ENCODE results near the gene TNKS1BP1.
"Not testable (repeated sequence)": the region's sequence is repeated elsewhere in the genome, so short reads cannot be mapped to it uniquely, and the experiment has no call there.

TNKS1BP1 gene

GRCh38 chr11:57324886-57325734, at the start of gene TNKS1BP1:
TSS of gene TNKS1BP1 (minus strand) at chr11:57324952. CDS start at chr11:57321885, 3,067 bp downstream.
- DNase-seq (ENCODE audit: low read depth), result peak; percentile 96

- no peak for DNase-seq (ENCODE audit: low read depth)
These were observed 48.4 kb upstream of the TNKS1BP1 start for GRCh38 chr11:57373146-57373545.

- DNase-seq (ENCODE audit: low read depth), result no peak
These were observed 46.2 kb upstream of the TNKS1BP1 start for GRCh38 chr11:57370941-57371340.

GRCh38 chr11:57370251-57370650, 45.5 kb upstream of the TNKS1BP1 start:
- no peak for DNase-seq (ENCODE audit: low read depth)

GRCh38 chr11:57368845-57369232, 44.1 kb upstream of the TNKS1BP1 start:
- DNase-seq (ENCODE audit: low read depth), result no peak

GRCh38 chr11:57368106-57368844, 43.5 kb upstream of the TNKS1BP1 start:
- DNase-seq (ENCODE audit: low read depth), result no peak

- no peak for DNase-seq (ENCODE audit: low read depth)
These were observed 40.3 kb upstream of the TNKS1BP1 start for GRCh38 chr11:57364851-57365660.

- no peak for DNase-seq (ENCODE audit: low read depth)
These were observed 38.7 kb upstream of the TNKS1BP1 start for GRCh38 chr11:57363131-57364080.

- DNase-seq (ENCODE audit: low read depth), result no peak
These were observed 37.2 kb upstream of the TNKS1BP1 start for GRCh38 chr11:57361926-57362325.

- not testable (repeated sequence) for DNase-seq (ENCODE audit: low read depth)
These were observed 36.7 kb upstream of the TNKS1BP1 start for GRCh38 chr11:57361420-57361819.

- DNase-seq (ENCODE audit: low read depth), result no peak
These were observed 36.2 kb upstream of the TNKS1BP1 start for GRCh38 chr11:57360991-57361390.

GRCh38 chr11:57359896-57360690, 35.3 kb upstream of the TNKS1BP1 start:
- no peak for DNase-seq (ENCODE audit: low read depth)

- no peak for DNase-seq (ENCODE audit: low read depth)
These were observed 34.6 kb upstream of the TNKS1BP1 start for GRCh38 chr11:57359396-57359795.

- no peak for DNase-seq (ENCODE audit: low read depth)
These were observed 34.2 kb upstream of the TNKS1BP1 start for GRCh38 chr11:57358991-57359390.

- no peak for DNase-seq (ENCODE audit: low read depth)
These were observed 33.8 kb upstream of the TNKS1BP1 start for GRCh38 chr11:57358543-57358961.

GRCh38 chr11:57357856-57358255, 33.1 kb upstream of the TNKS1BP1 start:
- no peak for DNase-seq (ENCODE audit: low read depth)

GRCh38 chr11:57357310-57357709, 32.6 kb upstream of the TNKS1BP1 start:
- DNase-seq (ENCODE audit: low read depth), result no peak

- no peak for DNase-seq (ENCODE audit: low read depth)
These were observed 31.5 kb upstream of the TNKS1BP1 start for GRCh38 chr11:57356268-57356667.

- no peak for DNase-seq (ENCODE audit: low read depth)
These were observed 29.9 kb upstream of the TNKS1BP1 start for GRCh38 chr11:57354699-57355098.

- DNase-seq (ENCODE audit: low read depth), result no peak
These were observed 29.1 kb upstream of the TNKS1BP1 start for GRCh38 chr11:57353852-57354251.

All from stromal cell of bone marrow (primary cell).